ENCODE results near the gene CDCA5.

GRCh38 chr11:65119670-65119995 lies 35.8 kb upstream of the CDCA5 start:
- TF ChIP-seq, protein P1, sequence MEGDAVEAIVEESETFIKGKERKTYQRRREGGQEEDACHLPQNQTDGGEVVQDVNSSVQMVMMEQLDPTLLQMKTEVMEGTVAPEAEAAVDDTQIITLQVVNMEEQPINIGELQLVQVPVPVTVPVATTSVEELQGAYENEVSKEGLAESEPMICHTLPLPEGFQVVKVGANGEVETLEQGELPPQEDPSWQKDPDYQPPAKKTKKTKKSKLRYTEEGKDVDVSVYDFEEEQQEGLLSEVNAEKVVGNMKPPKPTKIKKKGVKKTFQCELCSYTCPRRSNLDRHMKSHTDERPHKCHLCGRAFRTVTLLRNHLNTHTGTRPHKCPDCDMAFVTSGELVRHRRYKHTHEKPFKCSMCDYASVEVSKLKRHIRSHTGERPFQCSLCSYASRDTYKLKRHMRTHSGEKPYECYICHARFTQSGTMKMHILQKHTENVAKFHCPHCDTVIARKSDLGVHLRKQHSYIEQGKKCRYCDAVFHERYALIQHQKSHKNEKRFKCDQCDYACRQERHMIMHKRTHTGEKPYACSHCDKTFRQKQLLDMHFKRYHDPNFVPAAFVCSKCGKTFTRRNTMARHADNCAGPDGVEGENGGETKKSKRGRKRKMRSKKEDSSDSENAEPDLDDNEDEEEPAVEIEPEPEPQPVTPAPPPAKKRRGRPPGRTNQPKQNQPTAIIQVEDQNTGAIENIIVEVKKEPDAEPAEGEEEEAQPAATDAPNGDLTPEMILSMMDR (IDR thresholded peaks at IDR 0.05), result no peak
- TF ChIP-seq, protein P2, sequence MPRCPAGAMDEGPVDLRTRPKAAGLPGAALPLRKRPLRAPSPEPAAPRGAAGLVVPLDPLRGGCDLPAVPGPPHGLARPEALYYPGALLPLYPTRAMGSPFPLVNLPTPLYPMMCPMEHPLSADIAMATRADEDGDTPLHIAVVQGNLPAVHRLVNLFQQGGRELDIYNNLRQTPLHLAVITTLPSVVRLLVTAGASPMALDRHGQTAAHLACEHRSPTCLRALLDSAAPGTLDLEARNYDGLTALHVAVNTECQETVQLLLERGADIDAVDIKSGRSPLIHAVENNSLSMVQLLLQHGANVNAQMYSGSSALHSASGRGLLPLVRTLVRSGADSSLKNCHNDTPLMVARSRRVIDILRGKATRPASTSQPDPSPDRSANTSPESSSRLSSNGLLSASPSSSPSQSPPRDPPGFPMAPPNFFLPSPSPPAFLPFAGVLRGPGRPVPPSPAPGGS (IDR thresholded peaks at IDR 0.05), result no peak
- no peak for TF ChIP-seq CHD2 (IDR thresholded peaks at IDR 0.05; ENCODE audit: low read length, partially characterized antibody)
- TF ChIP-seq POLR2A (IDR thresholded peaks at IDR 0.05; ENCODE audit: low read length), result no peak
- TF ChIP-seq RFX5 (IDR thresholded peaks at IDR 0.05), result no peak
- no peak for TF ChIP-seq MAZ (IDR thresholded peaks at IDR 0.05; ENCODE audit: borderline replicate concordance, low read depth, low read length)
- TF ChIP-seq RAD21 (conservative IDR thresholded peaks at IDR 0.05 in 1 of 2, IDR thresholded peaks at IDR 0.05 in 1 of 2), result no peak
- TF ChIP-seq, protein P3, sequence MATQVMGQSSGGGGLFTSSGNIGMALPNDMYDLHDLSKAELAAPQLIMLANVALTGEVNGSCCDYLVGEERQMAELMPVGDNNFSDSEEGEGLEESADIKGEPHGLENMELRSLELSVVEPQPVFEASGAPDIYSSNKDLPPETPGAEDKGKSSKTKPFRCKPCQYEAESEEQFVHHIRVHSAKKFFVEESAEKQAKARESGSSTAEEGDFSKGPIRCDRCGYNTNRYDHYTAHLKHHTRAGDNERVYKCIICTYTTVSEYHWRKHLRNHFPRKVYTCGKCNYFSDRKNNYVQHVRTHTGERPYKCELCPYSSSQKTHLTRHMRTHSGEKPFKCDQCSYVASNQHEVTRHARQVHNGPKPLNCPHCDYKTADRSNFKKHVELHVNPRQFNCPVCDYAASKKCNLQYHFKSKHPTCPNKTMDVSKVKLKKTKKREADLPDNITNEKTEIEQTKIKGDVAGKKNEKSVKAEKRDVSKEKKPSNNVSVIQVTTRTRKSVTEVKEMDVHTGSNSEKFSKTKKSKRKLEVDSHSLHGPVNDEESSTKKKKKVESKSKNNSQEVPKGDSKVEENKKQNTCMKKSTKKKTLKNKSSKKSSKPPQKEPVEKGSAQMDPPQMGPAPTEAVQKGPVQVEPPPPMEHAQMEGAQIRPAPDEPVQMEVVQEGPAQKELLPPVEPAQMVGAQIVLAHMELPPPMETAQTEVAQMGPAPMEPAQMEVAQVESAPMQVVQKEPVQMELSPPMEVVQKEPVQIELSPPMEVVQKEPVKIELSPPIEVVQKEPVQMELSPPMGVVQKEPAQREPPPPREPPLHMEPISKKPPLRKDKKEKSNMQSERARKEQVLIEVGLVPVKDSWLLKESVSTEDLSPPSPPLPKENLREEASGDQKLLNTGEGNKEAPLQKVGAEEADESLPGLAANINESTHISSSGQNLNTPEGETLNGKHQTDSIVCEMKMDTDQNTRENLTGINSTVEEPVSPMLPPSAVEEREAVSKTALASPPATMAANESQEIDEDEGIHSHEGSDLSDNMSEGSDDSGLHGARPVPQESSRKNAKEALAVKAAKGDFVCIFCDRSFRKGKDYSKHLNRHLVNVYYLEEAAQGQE (IDR thresholded peaks at IDR 0.05), result no peak
- TF ChIP-seq KDM1A (IDR thresholded peaks at IDR 0.05; ENCODE audit: low read depth), result no peak
- TF ChIP-seq, protein P4, sequence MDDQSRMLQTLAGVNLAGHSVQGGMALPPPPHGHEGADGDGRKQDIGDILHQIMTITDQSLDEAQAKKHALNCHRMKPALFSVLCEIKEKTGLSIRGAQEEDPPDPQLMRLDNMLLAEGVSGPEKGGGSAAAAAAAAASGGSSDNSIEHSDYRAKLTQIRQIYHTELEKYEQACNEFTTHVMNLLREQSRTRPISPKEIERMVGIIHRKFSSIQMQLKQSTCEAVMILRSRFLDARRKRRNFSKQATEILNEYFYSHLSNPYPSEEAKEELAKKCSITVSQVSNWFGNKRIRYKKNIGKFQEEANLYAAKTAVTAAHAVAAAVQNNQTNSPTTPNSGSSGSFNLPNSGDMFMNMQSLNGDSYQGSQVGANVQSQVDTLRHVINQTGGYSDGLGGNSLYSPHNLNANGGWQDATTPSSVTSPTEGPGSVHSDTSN (IDR thresholded peaks at IDR 0.05), result no peak
- TF ChIP-seq HDAC2 (IDR thresholded peaks at IDR 0.05), result no peak
- no peak for TF ChIP-seq JUN (IDR thresholded peaks at IDR 0.05)
- TF ChIP-seq, protein P5, sequence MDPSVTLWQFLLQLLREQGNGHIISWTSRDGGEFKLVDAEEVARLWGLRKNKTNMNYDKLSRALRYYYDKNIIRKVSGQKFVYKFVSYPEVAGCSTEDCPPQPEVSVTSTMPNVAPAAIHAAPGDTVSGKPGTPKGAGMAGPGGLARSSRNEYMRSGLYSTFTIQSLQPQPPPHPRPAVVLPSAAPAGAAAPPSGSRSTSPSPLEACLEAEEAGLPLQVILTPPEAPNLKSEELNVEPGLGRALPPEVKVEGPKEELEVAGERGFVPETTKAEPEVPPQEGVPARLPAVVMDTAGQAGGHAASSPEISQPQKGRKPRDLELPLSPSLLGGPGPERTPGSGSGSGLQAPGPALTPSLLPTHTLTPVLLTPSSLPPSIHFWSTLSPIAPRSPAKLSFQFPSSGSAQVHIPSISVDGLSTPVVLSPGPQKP (IDR thresholded peaks at IDR 0.05; ENCODE audit: low read depth, low read length), result no peak
- TF ChIP-seq PHF8 (IDR thresholded peaks at IDR 0.05; ENCODE audit: borderline replicate concordance, low read depth), result no peak
